ENCODE measurements around the gene CDK16.

Gene CDK16

DNA sequence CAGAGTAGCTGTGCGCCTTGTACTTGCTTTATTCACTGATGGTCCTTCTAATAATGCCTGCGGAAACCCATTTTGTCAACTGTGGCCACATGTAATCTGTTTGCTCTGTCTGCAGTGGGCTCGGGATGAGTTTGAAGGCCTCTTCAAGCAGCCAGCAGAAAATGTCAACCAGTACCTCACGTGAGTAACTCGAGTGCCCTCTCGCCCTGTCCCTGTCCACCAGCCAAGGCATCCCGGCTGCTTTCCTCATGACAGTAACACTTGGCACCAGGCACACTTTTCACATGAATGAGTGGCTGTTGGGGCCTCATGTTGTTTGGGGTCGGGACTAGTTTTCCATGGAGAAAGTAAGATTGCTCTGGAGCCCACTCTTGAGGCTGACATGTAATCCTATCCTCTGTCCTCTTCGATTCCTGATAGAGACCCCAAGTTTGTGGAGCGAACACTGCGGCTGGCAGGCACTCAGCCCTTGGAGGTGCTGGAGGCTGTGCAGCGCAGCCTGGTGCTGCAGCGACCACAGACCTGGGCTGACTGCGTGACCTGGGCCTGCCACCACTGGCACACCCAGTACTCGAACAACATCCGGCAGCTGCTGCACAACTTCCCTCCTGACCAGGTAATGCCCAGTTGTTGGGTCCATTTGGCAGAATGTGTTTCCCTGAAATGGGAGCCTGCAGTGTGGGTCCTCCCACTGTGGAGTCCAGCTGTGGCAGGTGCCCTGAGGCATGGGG lies 8.8 kb upstream of the CDK16 start:
- DNase-seq = no peak

DNA sequence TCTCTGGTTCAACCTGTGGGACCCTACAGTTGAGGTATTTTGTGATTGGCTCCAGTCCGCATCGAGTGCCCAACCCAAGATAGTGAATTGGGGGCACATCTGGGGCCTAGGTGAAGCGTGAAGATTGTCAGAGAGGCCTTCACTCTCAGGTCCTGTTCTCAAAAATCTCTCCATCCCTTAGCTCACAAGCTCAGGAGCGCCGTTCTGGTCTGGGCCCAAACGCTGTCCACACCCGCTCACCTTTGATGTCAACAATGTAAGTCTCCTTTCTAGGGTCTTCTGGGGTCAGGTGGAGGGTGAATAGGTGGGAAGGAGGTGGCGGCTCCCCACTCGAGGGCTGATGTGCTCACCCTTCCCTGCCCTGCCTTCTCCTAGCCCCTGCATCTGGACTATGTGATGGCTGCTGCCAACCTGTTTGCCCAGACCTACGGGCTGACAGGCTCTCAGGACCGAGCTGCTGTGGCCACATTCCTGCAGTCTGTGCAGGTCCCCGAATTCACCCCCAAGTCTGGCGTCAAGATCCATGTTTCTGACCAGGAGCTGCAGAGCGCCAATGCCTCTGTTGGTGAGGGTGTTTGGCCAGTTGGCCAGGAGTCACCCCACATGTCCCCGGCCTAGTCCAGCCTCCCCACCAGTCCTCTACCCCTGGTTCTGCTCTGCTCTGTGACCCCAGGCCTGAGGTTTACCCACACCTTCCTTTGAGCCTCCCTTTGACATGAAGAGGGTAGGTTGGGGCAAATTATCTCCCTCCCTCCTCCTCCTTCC lies 7.6 kb upstream of the CDK16 start:
- DNase-seq = no peak

DNA sequence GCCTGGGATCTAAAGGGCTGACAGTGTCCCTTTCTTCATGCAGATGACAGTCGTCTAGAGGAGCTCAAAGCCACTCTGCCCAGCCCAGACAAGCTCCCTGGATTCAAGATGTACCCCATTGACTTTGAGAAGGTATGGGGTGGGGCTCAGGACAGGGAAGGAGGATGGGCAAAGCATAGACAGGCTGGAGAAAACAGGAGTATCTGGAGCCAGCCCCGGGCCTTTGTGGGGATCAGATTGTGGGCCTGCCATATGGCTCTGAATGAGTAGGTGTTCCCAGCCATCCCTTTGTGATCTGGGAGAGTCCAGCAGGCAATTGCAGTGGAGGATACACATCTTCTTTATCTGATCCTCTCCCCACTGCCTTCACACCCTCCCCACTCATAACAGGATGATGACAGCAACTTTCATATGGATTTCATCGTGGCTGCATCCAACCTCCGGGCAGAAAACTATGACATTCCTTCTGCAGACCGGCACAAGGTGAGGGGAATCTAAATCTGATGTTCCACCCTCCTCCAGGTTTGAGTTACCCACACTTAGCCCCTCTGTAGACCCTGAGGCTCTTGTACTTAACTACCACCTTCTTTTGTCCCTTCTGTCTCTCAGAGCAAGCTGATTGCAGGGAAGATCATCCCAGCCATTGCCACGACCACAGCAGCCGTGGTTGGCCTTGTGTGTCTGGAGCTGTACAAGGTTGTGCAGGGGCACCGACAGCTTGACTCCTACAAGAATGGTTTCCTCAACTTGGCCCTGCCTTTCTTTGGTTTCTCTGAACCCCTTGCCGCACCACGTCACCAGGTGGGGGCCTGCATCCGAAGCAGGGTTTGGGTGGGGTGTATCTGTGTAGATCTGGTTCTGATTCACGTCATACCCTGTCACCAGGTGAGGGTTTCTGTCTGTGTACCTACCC lies 5.8 kb upstream of the CDK16 start:
- no peak for DNase-seq

DNA sequence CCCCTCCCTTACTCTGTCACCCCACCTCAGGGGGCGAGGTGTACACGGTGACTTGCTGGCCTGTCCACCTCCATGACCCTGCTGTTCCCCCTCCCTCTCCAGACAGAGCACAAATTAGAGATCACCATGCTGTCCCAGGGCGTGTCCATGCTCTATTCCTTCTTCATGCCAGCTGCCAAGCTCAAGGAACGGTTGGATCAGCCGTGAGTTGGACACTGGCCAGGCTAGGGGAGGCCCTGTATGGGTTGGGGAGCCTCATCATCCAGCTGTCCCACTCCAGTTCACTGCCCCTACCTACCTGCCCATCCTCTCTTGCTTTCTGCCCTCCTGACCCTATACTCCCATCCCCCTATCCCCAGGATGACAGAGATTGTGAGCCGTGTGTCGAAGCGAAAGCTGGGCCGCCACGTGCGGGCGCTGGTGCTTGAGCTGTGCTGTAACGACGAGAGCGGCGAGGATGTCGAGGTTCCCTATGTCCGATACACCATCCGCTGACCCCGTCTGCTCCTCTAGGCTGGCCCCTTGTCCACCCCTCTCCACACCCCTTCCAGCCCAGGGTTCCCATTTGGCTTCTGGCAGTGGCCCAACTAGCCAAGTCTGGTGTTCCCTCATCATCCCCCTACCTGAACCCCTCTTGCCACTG lies 3.9 kb upstream of the CDK16 start:
- DNase-seq = no peak

DNA sequence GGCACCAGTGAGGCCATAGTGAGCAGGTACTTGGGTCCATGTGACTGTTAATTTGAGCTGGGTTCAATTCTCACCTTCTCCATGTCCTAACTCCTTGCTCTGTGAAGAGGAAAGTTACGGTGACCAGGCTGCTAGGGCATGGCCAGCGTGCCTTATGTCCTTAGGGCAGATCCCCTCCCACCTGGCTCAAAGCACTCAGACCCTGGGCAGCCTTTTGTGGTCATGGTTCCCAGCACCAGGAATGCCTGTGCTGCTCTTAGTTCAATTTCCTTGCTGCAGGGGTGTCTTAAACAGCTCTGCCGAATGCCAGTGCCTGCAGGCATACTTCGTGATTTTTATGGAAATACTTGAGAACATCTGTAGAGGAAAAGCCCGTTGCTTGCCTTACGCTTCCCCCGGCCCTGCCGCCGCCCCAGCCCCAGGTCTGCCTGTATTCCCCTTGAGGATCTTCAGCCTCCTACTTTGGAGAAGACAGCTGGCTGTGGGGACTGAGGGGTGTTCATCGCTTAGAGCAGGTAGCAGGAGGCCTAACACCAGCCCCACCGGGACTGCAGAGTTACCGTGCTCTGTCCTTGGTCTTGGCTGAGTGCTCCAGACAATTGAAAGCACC lies 3.1 kb upstream of the CDK16 start:
- DNase-seq = no peak

DNA sequence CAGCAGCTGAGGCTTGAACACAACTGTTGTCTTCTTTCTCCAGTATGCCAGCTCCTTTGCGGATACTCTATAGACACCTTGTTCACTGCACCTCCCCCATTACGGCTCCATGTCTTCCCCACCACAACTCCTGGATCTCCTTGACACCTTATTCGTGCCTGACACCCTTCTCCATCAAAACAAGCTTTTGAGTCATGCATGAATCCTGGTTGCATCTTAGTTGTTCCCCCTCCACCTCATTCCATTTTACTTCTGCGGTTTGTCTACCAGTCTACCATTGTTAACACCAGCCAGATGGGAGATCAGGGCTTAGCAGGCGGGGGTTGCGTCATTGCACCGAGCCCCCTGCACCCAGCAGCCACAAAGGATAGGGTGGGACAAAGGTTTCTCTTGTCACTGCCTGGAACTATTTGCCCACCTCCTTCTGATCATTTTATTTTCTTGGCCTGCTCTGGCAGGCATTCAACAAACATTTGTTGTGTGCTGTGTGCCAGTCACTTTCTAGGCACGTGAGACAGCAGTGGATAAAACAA lies 2.0 kb upstream of the CDK16 start:
- no peak for DNase-seq

DNA sequence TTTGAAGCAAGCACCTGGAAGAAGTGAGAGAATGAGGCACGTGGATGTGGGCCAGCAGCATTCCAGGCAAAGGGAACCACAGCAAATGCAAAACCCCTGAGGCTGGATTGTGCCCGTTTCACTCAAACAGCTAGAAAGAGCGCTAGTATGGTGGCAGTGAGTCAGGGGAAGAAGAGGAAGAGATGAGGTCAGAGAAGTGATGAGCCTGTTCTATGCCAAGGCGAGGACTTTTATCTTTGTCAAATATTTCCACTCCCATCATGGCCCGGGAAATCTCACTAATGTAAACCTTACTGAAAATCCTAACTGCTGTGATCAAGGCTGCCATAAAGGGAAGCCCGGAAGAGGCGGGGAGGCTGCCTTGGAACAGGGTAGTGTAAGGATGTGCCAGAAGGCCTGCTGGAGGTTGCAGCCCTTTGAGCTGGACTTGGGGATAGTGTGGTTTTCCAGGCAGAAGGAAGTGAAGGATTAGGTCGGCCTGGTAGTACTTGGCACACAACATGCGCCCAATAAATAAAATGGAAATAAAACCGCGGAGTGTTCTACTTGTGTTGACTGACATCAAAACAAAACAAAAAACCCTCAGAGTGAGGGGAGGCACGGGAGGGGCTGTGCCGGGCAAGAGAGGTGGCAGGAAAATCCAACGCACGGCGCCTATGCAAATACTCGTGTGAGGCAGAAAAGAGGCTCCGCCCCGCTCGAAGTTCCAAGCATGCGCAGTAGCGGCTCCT lies 1.2 kb upstream of the CDK16 start:
- DNase-seq = peak; percentile 14

DNA sequence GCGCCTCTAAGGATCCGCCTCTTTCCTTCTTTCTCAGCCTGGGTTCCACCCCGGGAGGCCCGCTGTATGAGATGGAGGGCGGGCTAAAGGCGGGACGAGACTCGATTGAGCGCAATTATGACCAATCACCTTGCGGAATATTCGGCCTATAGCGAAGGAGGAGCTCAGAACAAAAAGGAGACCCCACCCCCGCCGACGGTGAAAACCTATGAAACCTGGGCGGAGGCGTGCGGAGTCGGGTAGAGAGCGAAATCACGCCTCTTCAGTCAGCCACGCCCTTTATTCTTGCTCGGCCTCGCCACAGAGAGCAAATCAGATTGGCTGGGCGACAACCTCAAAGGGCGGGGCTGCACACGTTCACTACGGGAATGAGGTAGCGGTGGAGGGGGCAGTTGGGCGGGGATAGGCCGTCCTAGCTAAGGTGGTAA lies 615 bp upstream of the CDK16 start:
- DNase-seq = peak; percentile 94

DNA sequence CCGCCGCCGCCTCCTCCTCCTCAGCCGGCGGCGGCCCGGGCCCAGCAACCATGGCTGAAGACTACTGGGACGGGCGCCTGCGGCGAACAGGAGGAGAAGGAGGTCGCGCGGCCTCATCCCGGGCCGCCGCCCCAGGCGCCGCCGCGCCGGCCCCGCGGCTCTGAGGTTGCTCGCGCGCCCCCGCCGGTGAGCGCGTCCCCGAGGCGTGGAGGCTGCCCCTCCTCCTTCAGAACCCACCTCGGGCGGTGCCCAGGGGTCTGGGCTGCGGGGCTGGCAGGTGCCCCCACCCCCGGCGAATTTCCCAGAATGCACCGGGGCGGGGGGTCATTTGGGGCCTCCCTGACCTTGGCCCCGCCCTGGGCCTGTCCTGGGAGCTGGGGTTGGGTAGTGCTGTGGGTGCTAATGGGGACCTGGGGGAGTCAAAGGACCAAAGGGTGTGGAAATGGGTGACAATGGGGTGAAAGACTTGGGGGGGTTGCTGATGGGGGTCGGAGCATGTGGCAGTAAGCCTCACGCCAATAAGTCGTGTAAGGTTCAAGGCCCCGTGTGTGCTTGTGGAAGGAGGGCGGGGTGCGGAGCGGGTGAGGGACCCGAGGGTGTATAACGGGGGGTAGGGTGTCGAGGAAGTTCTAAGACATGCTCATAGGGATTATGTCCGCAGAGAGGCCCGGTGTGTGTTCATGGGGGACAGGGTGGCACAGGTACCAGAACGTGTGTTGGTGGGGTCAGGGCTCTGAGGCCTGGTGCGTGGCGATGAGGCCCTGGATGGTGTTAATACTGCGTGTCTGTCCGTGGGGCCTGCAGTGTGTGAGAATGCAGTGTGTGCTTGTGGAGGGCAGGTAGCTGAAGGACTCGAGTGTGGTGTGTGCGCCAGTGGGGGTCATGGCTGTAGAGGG lies 687 bp downstream of the CDK16 start:
- DNase-seq = peak; percentile 57

DNA sequence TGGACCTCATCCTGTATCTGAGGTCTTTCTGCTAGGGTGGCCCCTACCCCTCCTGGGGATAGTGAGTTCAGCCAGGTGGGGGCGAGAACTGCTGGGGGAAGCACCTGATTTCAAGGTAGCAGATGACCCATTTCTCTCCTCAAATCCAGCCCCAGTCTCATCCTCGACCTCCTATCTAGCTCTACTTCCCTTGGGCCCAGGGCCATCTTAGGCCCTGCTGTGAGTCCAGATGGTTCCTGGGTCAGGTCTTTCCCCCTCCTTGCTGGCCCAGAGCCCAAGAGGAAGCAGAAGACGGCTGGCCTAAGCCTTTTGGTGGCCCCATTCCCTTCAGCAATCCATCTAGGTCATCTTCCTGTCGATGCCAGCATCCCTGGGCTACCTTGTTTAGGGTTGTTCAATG lies 3.3 kb downstream of the CDK16 start:
- no peak for DNase-seq

DNA sequence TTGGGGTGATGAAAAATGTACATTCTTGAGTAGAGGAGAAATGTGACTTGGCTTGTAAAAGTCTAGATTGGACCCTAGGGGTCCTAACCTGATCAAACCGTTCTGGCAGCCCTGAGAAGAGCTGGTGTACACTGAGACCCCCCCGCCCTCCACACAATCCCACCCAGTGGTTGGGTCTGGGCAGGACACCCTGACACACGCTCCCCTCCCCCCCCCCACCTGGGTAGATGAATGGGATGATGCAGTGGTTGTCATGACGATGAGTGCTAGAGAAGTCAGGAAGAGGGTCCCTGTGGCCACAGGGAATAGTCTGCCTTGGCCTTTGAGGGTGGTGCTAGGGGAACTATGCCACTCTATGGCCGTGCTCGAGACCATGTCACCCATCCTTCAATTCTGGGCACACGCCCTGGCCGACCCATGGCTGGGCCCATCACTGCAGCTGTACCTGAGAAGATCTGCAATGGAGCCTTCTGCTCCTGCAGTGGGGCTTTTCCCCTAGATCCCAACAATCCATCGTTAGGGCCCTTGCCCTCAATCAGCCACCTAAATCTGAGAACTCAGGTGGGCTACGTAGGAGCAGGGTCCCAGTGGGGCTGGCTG lies 4.4 kb downstream of the CDK16 start:
- DNase-seq = no peak

DNA sequence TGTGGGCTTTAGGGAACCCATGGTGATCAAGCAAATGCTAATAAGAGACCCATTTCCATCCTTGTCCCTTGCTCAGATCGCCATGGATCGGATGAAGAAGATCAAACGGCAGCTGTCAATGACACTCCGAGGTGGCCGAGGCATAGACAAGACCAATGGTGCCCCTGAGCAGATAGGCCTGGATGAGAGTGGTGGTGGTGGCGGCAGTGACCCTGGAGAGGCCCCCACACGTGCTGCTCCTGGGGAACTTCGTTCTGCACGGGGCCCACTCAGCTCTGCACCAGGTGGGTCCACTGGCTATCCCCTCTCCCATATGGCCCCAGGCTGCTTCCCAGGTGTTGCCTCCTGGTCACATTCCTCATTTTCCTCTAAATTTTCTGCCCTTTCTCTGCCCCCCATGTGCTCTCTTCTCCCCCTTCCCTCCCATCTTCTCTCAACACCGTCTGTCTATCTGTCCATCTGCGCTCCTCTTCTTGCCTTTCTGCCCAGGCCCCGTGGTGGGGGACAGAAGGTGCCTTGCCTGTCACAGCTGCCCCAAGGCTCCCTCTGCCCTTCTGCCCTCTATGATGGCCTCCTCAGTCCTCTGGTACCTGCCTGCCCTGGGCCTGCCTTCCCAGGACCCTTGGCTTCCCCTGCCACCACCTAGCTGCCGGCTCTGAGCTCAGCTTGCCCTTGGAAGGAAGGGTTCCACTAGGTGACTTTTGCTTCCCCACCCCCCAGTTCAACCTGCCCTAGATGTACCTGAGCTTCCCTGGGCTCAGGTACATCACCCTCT lies 5.2 kb downstream of the CDK16 start:
- DNase-seq = no peak

DNA sequence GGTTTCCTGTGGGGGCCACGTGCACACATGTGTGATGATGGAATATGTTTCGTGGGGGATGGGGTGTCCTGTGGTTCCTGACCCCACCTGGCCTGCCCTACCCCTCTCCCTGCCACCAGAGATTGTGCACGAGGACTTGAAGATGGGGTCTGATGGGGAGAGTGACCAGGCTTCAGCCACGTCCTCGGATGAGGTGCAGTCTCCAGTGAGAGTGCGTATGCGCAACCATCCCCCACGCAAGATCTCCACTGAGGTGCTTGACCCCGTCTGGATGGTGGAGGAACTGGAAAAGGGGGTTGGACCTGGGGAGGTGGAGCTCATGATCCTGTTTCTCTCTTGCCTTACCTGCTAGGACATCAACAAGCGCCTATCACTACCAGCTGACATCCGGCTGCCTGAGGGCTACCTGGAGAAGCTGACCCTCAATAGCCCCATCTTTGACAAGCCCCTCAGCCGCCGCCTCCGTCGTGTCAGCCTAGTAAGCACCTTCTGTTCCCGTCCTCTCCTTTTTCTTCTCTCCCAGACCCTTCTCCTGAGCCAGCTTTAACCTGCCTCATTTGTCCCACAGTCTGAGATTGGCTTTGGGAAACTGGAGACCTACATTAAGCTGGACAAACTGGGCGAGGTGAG lies 5.9 kb downstream of the CDK16 start:
- DNase-seq = no peak

DNA sequence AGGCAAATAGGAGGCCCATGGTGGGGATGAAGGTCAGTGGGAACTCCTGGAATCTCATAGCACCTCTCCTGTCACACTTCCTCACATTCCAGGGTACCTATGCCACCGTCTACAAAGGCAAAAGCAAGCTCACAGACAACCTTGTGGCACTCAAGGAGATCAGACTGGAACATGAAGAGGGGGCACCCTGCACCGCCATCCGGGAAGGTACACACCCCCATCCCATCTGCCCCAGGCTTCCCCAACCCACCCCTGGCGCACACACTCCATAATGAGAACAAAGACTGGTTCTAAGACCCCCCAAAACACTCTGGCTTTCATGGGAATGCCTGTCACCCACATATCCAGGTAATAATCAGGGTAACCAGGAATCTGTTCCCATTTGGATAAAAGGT lies 6.4 kb downstream of the CDK16 start:
- no peak for DNase-seq

DNA sequence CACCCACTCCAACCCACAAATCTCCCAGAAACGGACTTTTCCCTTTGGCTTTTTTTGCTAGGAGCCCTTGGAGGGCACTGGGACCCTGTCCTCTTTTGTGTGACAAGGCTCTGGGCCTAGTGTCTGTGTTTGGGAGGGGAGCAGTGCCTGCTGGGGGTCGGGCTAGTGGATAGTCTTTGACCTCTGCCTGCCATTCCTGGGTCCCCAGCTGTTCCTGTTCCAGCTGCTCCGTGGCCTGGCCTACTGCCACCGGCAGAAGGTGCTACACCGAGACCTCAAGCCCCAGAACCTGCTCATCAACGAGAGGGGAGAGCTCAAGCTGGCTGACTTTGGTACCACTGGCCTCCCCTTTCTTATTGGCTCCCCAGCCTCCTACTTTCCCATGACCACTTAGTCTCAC lies 7.6 kb downstream of the CDK16 start:
- no peak for DNase-seq

DNA sequence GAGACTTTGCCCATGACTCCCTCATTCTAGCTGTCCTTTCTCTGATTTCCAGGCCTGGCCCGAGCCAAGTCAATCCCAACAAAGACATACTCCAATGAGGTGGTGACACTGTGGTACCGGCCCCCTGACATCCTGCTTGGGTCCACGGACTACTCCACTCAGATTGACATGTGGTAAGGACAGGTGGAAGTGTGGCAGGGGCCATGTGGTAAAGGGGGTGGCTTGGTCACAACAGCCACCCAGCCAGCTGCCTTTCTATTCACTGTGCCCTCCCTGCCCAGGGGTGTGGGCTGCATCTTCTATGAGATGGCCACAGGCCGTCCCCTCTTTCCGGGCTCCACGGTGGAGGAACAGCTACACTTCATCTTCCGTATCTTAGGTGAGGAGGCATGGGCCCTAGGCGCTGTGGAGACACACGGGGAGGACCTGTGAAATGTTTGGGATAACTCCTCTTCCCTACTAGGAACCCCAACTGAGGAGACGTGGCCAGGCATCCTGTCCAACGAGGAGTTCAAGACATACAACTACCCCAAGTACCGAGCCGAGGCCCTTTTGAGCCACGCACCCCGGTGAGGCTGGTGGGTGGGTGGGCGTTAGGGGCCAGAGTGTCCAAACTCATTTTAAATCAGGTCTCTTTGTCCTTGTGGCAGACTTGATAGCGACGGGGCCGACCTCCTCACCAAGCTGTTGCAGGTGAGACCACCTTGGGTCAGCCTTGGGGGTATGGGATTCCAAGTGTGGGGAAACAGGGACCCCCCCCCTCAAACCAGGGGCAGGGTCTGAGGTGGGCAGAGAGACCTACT lies 8.3 kb downstream of the CDK16 start:
- DNase-seq = no peak

DNA sequence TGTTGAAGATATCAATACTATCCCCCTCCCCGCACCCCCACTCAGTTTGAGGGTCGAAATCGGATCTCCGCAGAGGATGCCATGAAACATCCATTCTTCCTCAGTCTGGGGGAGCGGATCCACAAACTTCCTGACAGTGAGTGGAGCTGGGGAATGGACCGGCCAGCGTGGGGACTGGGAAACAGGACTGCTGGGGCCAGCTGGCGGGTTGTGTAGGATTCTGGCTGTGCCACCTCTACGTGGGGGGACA lies 8.8 kb downstream of the CDK16 start:
- DNase-seq = no peak

Measured in activated naive CD4-positive, alpha-beta T cell treated with anti-CD3 and anti-CD28 coated beads, Interleukin-2, amount 50 U/mL, for 16 hours (primary cell).